Jurkat, Clone E6-1 (cell line): ENCODE measurements around the gene HOXC11.

Experiments
- DNase-seq: peaks from one replicate; pipeline ENCODE4 v3.0.0-alpha.2; 2011; ENCODE audit warnings: low read depth, low spot score
- H3K4me3 ChIP-seq: 2 replicates; pipeline ENCODE4 v1.5.1; 2011; ENCODE audit warnings: mild to moderate bottlenecking, low read length, control low read depth, moderate library complexity

The HOXC11 gene

DNA sequence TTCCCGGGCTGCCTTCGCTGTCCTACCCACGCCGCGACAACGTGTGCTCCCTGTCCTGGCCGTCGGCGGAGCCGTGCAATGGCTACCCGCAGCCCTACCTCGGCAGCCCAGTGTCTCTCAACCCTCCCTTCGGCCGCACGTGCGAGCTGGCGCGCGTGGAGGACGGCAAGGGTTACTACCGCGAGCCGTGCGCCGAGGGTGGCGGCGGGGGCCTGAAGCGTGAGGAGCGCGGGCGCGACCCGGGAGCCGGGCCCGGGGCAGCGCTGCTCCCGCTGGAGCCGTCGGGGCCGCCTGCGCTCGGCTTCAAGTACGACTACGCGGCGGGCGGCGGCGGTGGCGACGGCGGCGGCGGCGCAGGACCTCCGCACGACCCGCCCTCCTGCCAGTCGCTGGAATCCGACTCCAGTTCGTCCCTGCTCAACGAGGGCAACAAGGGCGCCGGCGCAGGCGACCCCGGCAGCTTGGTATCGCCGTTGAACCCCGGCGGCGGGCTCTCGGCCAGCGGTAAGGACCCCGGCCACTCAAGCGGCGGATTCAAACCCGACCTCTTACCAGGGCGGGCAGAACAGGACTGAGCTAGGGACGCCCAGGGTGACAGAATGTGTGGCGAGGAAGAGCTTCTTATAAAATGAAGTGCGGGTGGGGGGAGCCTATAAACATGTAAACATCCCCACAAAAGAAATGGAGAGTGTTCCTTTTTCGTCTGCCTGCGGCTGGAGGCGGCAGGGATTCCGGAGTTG, 17.7 kb upstream of the HOXC11 start:
- no peak overlapping the region for H3K4me3 ChIP-seq
- no peak for DNase-seq

DNA sequence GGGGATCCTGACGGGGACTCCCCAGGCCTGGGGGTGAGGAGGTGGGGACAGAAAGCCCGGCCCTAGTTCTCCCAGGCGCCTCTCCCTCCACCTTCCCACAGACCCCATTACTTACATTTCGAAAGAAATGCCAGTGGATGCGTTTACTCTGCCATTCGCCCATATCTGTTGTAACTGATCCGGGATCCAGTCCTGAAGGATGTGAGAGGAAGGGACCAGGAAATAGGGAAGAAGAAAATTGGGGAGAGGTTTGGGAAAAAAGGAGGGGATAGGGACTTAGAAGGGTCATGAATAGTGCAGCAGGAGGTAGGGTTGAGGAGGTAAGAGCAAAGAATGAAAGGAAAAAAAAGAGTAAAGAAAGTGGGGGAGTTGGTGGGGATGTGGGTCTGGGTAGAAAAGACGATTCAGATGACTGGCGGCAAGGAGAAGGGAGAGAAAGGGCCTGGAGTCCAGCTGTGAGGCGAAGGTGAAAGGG, 17.1 kb upstream of the HOXC11 start:
- H3K4me3 ChIP-seq: no peak overlapping the region
- no peak for DNase-seq

DNA sequence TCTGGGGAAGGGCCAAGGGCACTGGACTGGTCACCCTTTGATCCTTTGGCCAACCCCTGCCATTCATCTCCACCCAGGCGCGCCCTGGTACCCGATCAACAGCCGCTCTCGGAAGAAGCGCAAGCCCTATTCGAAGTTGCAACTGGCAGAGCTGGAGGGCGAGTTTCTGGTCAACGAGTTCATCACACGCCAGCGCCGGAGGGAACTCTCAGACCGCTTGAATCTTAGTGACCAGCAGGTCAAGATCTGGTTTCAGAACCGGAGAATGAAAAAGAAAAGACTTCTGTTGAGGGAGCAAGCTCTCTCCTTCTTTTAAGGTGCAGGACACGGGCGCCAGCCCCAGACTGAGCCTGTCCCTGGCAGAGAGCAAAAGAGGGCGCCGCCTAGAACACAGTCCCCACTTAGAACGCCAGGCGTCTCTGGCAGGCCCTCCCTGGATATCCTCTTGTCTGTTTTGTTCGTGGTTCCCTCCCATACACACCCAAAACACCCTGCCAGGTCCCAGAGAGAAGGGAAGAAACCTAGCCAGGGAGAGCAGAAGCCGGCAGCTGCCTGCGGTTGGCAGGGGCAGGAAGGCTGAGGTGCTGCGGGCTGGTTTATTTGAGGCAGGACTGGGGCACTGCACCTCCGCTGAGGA, 16.6 kb upstream of the HOXC11 start:
- H3K4me3 ChIP-seq: no peak overlapping the region
- peak; percentile 58 for DNase-seq

DNA sequence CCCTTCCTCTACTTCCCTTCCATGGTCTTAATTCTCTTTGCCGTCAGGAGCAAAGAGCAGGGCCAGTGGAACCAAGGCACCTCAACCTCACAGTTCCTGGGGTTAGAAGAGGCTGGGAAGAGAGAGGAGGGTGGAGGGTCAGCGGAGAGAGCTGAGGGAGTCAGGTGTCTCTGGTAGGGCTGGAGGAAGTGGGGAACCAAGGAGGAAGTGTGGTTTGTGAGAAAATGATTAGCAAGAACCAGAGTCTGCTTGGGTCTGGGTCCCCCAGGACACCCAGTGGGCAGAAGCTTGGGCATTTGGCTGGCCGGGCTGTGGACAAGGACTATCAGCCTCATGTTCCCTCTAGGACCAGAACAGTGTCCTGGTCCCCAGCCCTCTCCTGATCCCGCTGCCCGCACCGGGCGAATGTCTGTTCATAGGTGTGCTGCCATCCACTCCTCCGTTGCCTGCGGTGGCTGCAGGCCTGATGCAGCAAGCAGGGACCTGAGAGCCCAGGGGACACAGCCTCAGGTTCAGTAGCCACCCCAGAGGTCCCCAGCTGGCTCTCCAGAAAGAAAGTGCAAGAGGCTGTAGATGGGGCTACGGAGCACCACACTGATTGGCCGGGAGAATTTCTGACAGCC, 15.9 kb upstream of the HOXC11 start:
- DNase-seq: no peak
- H3K4me3 ChIP-seq: no peak overlapping the region

GRCh38 chr12:53958128-53958527, 14.8 kb upstream of the HOXC11 start:
- H3K4me3 ChIP-seq: no peak overlapping the region
- no peak for DNase-seq

- DNase-seq: no peak
- H3K4me3 ChIP-seq: no peak overlapping the region
These were observed 13.6 kb upstream of the HOXC11 start for GRCh38 chr12:53959314-53959713.

GRCh38 chr12:53960187-53961024, 12.5 kb upstream of the HOXC11 start:
- no peak for DNase-seq
- H3K4me3 ChIP-seq: no peak overlapping the region

GRCh38 chr12:53961025-53961761, 11.7 kb upstream of the HOXC11 start:
- no peak overlapping the region for H3K4me3 ChIP-seq
- no peak for DNase-seq

DNA sequence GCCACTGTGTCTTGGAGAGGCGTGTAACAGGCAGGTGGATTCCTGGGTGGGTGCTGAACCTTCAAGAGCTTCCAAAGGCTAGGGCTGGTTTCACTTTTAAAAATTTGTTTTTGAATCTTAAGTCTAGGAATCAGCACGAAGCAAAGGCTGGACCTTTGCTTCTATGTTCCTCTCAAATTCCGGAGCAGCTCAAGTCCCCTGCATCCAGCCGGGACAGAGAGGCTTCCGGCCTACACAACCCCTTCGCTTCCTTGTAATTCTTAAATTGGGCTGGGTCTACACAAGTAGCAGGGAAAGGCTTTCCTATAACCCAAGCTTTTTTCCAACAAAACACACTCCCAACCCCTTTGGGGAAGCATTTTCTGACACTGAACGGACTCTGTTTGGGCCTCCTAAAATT, 9.9 kb upstream of the HOXC11 start:
- H3K4me3 ChIP-seq: no peak overlapping the region
- no peak for DNase-seq

- no peak overlapping the region for H3K4me3 ChIP-seq
- DNase-seq: no peak
These were observed 9.3 kb upstream of the HOXC11 start for GRCh38 chr12:53963434-53964314.

- no peak for DNase-seq
- H3K4me3 ChIP-seq: no peak overlapping the region
These were observed 8.6 kb upstream of the HOXC11 start for GRCh38 chr12:53964315-53964713.

DNA sequence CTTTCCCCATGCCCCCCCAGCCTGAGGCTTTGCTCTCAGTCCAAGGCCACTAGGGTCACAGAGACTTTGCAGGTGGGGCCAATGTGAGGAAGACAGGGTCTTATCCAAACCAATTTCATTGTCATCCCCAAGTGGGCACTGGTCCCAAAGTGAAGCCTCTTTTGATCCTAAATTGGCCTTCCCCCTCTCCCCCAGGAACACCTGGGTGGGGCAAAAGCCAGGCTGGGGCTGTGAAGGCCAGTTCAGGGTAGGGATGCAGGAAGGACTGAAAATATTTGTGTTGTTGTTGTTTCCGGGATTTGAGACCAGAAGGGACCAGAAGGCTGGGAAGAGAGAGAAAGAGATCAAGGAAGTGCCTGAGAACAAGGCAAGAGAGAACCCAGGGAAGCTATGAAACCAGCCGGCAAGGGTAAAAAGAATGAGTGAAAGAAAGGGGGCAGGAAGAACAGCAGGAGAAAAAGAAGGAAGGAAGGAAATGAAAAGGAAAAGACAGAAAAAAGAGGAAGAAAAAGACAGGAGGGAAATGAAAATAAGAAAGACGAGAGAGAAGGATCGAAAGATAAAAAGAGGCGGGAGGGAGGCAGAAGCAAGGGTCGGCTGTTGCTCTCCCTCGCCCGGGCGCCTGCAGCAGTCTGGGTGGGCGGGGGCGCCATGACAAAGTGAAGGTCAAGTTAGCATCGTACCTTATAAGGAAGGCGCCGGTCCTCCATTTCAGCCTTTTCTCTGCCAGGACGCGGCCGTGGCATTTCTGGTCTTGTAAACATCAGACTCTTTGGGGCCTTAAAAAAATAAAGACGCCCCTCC, 7.4 kb upstream of the HOXC11 start:
- H3K4me3 ChIP-seq: no peak overlapping the region
- no peak for DNase-seq

DNA sequence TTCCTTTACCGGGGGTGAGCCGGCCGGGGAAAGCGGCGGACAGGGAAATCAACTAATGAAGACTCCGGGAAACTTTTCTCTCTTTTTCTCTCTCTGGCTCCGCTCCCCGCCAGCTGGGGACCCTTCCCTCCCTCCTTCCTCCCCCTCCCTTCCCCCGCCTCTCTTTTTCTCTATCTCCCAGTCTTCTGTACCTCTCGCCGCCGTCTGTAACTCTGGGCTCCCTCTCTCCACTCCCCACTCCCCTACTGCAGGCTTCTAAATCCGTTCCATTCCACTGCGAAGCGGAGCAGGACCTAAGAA, 6.9 kb upstream of the HOXC11 start:
- no peak overlapping the region for H3K4me3 ChIP-seq
- no peak for DNase-seq

- no peak overlapping the region for H3K4me3 ChIP-seq
- DNase-seq: no peak
These were observed 6.4 kb upstream of the HOXC11 start for GRCh38 chr12:53966385-53967133.

DNA sequence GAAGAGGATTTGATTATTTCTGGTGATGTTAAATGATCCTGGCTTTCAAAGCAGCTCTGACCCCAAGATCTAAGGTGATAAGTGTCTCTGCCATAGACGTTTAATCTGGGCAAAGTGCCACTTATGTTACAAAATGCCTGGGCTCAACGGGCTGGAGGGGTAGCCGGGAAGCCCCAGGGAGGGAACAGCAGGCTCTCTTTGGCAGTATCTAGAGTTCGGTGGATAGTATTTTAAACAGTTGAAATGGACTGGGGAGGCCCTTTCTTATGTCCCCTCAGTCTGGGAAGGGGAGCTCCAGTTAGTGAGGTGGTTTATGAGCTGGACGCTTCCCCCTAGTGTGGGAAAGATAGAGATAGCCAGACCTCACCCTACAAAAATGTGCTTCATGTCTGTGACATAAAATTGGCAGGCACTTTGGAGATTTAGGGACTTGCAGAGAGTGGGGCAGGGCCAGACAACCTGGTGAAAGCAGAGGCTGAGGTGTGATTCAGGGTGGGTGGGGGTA, 5.5 kb upstream of the HOXC11 start:
- DNase-seq: no peak
- no peak overlapping the region for H3K4me3 ChIP-seq

DNA sequence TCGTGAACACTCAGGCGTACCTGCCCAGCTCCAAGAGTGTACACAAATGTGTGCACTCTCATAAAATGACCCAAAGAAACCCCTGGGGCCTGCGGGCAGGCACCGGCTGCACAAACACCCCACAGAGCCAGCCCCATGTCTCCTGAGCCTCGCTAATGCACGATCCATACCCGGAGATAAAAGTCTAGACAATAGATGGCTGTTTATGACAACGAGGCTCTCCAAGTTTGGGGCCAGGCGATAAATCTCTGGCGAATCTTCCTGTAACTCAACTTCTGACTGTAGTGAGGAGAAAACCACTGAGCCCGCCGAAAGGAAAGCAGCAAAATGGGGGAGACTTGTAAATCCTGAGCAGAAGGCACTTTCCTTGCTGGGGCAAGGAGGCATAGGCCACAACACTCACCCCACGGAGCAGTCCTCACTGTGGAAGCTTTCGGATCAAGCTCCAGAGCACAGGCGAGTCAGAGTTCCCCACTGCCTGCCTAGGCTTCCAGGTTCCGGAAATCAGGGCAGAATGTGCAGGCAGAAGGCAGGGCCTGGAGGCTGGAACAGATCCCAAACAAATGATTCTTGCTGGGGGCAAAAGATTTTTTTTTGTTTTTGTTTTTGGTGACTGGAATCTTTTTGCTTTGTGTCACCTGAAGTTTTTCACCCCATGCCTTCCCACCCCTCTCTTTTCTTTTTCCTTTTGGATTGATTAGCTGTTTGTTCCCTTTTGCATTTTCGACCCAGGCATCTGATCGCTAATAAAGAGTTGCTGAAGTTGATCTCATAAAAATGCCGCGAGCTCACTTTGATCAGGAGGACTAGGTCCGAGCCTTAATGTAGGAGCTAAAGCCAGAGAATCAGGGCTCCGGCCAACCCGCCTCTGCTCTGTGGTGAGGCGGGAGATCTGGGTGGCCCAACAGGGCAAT, 4.5 kb upstream of the HOXC11 start:
- no peak overlapping the region for H3K4me3 ChIP-seq

More for the DNA sequence above, 4.5 kb upstream of the HOXC11 start:
- no peak for DNase-seq
